Transverse colon (tissue), 4 donors: ENCODE measurements around the gene CCDC47. TPM values are rescaled to one million over a fixed set of nuclear protein-coding genes. Genes with fewer than 3 reads are reported as not detected.
A peak's percentile ranks its signal among the peaks of the same experiment; 100 is the strongest.

Experiments used
- DNase-seq: peaks from one replicate; pipeline ENCODE4 v3.0.0-alpha.2; 2019
- H3K27ac ChIP-seq, 4 donors: fragments of 200-600 bp; sonication (generic); 2 replicates each; pipeline ENCODE4 v1.5.1; 2016 to 2018; ENCODE audit warnings: inconsistent platforms in 4 of 4
- H3K27me3 ChIP-seq: fragments of 200-600 bp; sonication (generic); 2 replicates; pipeline ENCODE4 v1.5.1; 2017; ENCODE audit warnings: inconsistent platforms
- H3K36me3 ChIP-seq, 4 donors: fragments of 200-600 bp; sonication (generic); 2 replicates each; pipeline ENCODE4 v1.5.1; 2017 to 2019; ENCODE audit warnings: inconsistent platforms in 4 of 4
- H3K4me1 ChIP-seq, 4 donors: fragments of 200-600 bp; sonication (generic); 2 replicates each; pipeline ENCODE4 v1.5.1; 2017 to 2020; ENCODE audit warnings: inconsistent platforms in 4 of 4
- H3K4me3 ChIP-seq, 4 donors: fragments of 200-600 bp; sonication (generic); 1 replicate in 1 of 4; 2 replicates in 3 of 4; pipeline versions ENCODE4 v1.5.1 to v1.6.1; 2017 to 2019; ENCODE audit warnings: inconsistent platforms in 4 of 4
- H3K9me3 ChIP-seq, 2 donors: fragments of 200-600 bp; sonication (generic); 2 replicates each; pipeline ENCODE4 v1.5.1; 2017 to 2019; ENCODE audit warnings: inconsistent platforms in 2 of 2
- CTCF ChIP-seq, 5 experiments: fragments of 200-600 bp in 3 of 5; fragments of 450-650 bp in 2 of 5; sonication (generic) in 3 of 5; IDR thresholded peaks; 1 replicate in 2 of 5; 2 replicates in 3 of 5; pipeline ENCODE4 v1.5.1; 2016 to 2017; ENCODE audit warnings: antibody characterized with exemption in 5 of 5, inconsistent platforms in 3 of 5, mild to moderate bottlenecking in 2 of 5, moderate library complexity in 1 of 5
- EP300 ChIP-seq: sonication (generic); formaldehyde crosslinking; IDR thresholded peaks from one replicate; pipeline ENCODE4 v1.6.1; 2017; ENCODE audit warnings: antibody characterized with exemption, low read depth
- POLR2A ChIP-seq: fragments of 450-650 bp; IDR thresholded peaks from one replicate; pipeline ENCODE4 v1.6.1; 2016; ENCODE audit warnings: antibody characterized with exemption, mild to moderate bottlenecking, moderate library complexity
- POLR2AphosphoS5 ChIP-seq, 3 donors: sonication (generic); formaldehyde crosslinking; IDR thresholded peaks; one replicate each; pipeline ENCODE4 v1.6.1; 2016; ENCODE audit warnings: antibody characterized with exemption in 3 of 3
- WGBS, 2 donors: methylation state at CpG; one replicate each; pipeline ENCODE4 v1.1.5; 2018; ENCODE audit warnings: low coverage in 1 of 2; 5-methylcytosine and 5-hydroxymethylcytosine counted together
- in situ Hi-C, 4 donors: fragments of 200-750 bp; cut with MboI; loops; one replicate each; pipeline versions ENCODE4 v1.15.0 to v1.15.1; 2017; ENCODE audit warnings: low sequenced_read_pairs in 3 of 4, low pct_ligation_motif_present in 1 of 4, low pct_unique_long_range_greater_than_20kb in 1 of 4
- intact Hi-C: fragments of 100-400 bp; cut with DNase I; formaldehyde crosslinking; loops from one replicate; pipeline ENCODE4 v1.15.1; 2023; ENCODE audit warnings: low total_unique reads
- total RNA-seq, 4 donors: library from RNA; depleted of rRNA; stranded (reverse); fragments of >200 nt; gene quantifications; one replicate each; pipeline ENCODE4 v1.1.0, GENCODE V29; 2016

The CCDC47 gene
- total RNA-seq, 4 donors from 2014 or later = 78.2 to 129 (median 101) TPM

GRCh38 chr17:63760771-63761539 lies 12.4 kb downstream of the CCDC47 start:
- in situ Hi-C loops (no loop called here), intact Hi-C loops (no loop called here)
- no peak for DNase-seq
- TF ChIP-seq EP300 = no peak
- TF ChIP-seq POLR2AphosphoS5 (IDR thresholded peaks at IDR 0.05) = no peak
- no peak for TF ChIP-seq CTCF (IDR thresholded peaks at IDR 0.05)
- TF ChIP-seq POLR2A = no peak
- H3K9me3 ChIP-seq = no peaks in the 10 kb centered on the region
- peak overlapping the region in 1 of 4 donors; percentile 57 for H3K27ac ChIP-seq
- WGBS, 2 donors = 75 to 81% methylated on average over 4 to 10 of the region's 10 CpGs
- H3K27me3 ChIP-seq = no peaks in the 10 kb centered on the region
- peaks cover 0 to 57% (median 24%) of the 10 kb centered on the region in 4 donors for H3K36me3 ChIP-seq
- peaks cover 0 to 15% (median 4%) of the 10 kb centered on the region in 4 donors for H3K4me1 ChIP-seq
- H3K4me3 ChIP-seq = no peak overlapping the region

- Histone ChIP-seq H3K4me3 (no peak overlapping the region), H3K27me3 (no peaks in the 10 kb centered on the region), H3K27ac (no peak overlapping the region), H3K9me3 (no peaks in the 10 kb centered on the region), H3K36me3 (peaks cover 0 to 67% (median 27%) of the 10 kb centered on the region in 4 donors), H3K4me1 (peaks cover 0 to 15% (median 4%) of the 10 kb centered on the region in 4 donors)
- TF ChIP-seq EP300 (no peak), POLR2A (no peak), POLR2AphosphoS5 (IDR thresholded peaks at IDR 0.05) (no peak), CTCF (IDR thresholded peaks at IDR 0.05) (no peak)
- in situ Hi-C loops (no loop called here), intact Hi-C loops (no loop called here)
- WGBS, 2 donors = 87 to 94% methylated on average over 2 of the region's 2 CpGs
- DNase-seq = no peak
Observed at GRCh38 chr17:63758428-63758827, 15.0 kb downstream of the CCDC47 start.

- Histone ChIP-seq H3K36me3 (peaks cover 0 to 76% (median 33%) of the 10 kb centered on the region in 4 donors), H3K4me3 (no peak overlapping the region), H3K27ac (no peak overlapping the region), H3K27me3 (no peaks in the 10 kb centered on the region), H3K9me3 (no peaks in the 10 kb centered on the region), H3K4me1 (no peaks in the 10 kb centered on the region)
- DNase-seq = no peak
- 93 to 98% methylated on average over 3 of the region's 3 CpGs for WGBS, 2 donors
- intact Hi-C loops = no loop called here
- in situ Hi-C loops = no loop called here
- TF ChIP-seq EP300 (no peak), POLR2AphosphoS5 (IDR thresholded peaks at IDR 0.05) (no peak), CTCF (IDR thresholded peaks at IDR 0.05) (no peak)
Observed at GRCh38 chr17:63754046-63754445, 19.4 kb downstream of the CCDC47 start.

- peaks cover 0 to 76% (median 35%) of the 10 kb centered on the region in 4 donors for H3K36me3 ChIP-seq
- no peak for TF ChIP-seq POLR2A
- TF ChIP-seq CTCF (IDR thresholded peaks at IDR 0.05) = no peak
- TF ChIP-seq POLR2AphosphoS5 (IDR thresholded peaks at IDR 0.05) = no peak
- TF ChIP-seq EP300 = no peak
- DNase-seq = no peak
- H3K9me3 ChIP-seq = no peaks in the 10 kb centered on the region
- no peak overlapping the region for H3K27ac ChIP-seq
- H3K27me3 ChIP-seq = no peaks in the 10 kb centered on the region
- in situ Hi-C loops (no loop called here), intact Hi-C loops (no loop called here)
- H3K4me3 ChIP-seq = no peak overlapping the region
- WGBS, 2 donors = 76 to 100% methylated on average over 1 of the region's 1 CpG
- no peaks in the 10 kb centered on the region for H3K4me1 ChIP-seq
Observed at GRCh38 chr17:63753215-63753614, 20.2 kb downstream of the CCDC47 start.
